GM12801 (cell line): ENCODE results near the gene GABRG3.

Source experiments
- TF ChIP-seq, protein P1 (sequence below): IDR thresholded peaks from one replicate; pipeline ENCODE4 v1.5.1; 2011; ENCODE audit warnings: control low read depth; ENCODE audit not compliant: insufficient read length; ENCODE audit errors: extremely low read depth

GABRG3 gene

GRCh38 chr15:26985050-26985449, 14.1 kb downstream of the GABRG3 start:
- TF ChIP-seq, protein P1, sequence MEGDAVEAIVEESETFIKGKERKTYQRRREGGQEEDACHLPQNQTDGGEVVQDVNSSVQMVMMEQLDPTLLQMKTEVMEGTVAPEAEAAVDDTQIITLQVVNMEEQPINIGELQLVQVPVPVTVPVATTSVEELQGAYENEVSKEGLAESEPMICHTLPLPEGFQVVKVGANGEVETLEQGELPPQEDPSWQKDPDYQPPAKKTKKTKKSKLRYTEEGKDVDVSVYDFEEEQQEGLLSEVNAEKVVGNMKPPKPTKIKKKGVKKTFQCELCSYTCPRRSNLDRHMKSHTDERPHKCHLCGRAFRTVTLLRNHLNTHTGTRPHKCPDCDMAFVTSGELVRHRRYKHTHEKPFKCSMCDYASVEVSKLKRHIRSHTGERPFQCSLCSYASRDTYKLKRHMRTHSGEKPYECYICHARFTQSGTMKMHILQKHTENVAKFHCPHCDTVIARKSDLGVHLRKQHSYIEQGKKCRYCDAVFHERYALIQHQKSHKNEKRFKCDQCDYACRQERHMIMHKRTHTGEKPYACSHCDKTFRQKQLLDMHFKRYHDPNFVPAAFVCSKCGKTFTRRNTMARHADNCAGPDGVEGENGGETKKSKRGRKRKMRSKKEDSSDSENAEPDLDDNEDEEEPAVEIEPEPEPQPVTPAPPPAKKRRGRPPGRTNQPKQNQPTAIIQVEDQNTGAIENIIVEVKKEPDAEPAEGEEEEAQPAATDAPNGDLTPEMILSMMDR, result no peak

GRCh38 chr15:26996250-26996649, 25.3 kb downstream of the GABRG3 start:
- TF ChIP-seq, protein P1, result no peak

- TF ChIP-seq, protein P1, result no peak
Measured at GRCh38 chr15:27017168-27017809, 46.3 kb downstream of the GABRG3 start.

GRCh38 chr15:27019687-27020086, 48.7 kb downstream of the GABRG3 start:
- TF ChIP-seq, protein P1, result no peak

DNA sequence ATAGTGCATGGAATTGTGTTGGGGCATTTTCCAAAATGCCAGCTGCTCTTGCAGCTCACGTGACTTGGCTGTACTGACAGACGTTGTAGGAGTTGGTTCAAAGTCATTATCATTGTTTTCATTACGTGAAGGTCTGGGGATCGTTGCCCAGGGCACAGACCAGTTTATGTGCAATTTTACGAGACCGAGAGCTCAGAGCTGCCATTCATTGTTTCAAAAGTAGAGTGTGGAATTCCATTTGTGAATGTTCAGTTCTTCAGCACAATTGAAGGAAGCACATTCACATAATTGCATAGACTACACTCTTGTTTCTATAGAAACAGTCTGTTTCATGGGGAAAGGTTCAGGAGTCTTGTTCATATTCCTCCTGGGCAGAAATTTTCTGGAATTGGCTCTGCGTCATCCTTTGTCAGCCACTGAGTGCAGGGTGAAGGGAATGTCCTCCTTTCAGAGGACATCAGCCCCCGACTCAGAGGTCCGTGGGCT, 54.5 kb downstream of the GABRG3 start:
- TF ChIP-seq, protein P1, result no peak

DNA sequence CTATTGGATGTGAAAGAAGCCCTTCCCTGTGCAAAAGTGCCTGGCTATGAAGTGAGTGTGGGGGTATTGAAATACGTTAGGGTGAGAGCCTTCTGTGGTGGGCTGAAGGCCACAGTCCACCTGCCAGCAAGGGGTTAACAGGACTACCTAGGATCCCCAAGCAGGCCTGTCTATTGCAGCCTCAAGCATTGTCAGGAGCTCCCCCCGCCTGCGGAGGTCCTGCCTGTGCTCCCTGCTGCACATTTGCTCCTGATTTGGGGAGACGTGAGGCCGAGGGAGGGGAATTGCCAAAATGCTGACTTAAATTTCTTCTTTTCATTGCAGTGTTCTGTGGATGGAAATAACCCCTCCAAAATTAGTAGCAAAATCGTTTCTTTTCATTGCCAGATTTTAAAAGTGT, 56.2 kb downstream of the GABRG3 start:
- TF ChIP-seq, protein P1, result no peak

GRCh38 chr15:27028858-27029477, 58.0 kb downstream of the GABRG3 start:
- TF ChIP-seq, protein P1, result no peak
